Measurements from ENCODE around the gene TTC12.

TTC12 gene

GRCh38 chr11:113369411-113369810 is 55.0 kb downstream of the TTC12 start:
- H2AFZ ChIP-seq (ENCODE audit: low read depth), result no peak overlapping the region
- no peak overlapping the region for H3K4me3 ChIP-seq (IDR thresholded peaks at IDR 0.05; ENCODE audit: insufficient read depth, low read depth, low read length)
- TF ChIP-seq CTCF (conservative IDR thresholded peaks at IDR 0.05; ENCODE audit: low read depth, low read length), result no peak
- H3K4me2 ChIP-seq, result no peak overlapping the region
- H3K4me1 ChIP-seq (ENCODE audit: low read depth, poor library complexity, severe bottlenecking), result peaks cover 18% of the 10 kb centered on the region
- H3K27ac ChIP-seq, result no peak overlapping the region
- no peaks in the 10 kb centered on the region for H4K20me1 ChIP-seq (ENCODE audit: insufficient read depth)
- no peaks in the 10 kb centered on the region for H3K27me3 ChIP-seq (ENCODE audit: insufficient read depth, low read depth)
- no peaks in the 10 kb centered on the region for H3K36me3 ChIP-seq (ENCODE audit: insufficient read depth)
- H3K79me2 ChIP-seq (ENCODE audit: insufficient read depth, low read depth), result no peaks in the 10 kb centered on the region
- H3K9ac ChIP-seq, result no peak overlapping the region

DNA sequence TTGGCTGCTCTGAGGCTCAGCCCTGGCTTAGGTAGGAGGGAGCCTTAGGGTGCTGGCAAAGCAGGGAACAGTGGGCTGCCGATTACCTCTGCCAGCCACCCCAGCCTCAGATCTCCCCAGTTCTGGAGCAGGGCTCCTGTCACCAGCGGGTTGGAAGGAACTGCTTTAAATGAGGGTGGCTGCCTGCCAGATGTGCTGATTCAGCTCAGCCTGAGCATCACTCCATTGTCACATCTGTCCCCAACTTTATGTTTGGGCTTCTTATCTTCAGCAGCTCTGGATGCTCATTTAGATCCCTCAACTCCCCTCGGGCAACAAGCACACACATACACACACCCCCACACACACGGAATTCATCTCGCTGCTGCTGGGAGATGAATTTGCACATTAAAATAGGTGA is 56.3 kb downstream of the TTC12 start:
- H3K27ac ChIP-seq, result no peak overlapping the region

DNA sequence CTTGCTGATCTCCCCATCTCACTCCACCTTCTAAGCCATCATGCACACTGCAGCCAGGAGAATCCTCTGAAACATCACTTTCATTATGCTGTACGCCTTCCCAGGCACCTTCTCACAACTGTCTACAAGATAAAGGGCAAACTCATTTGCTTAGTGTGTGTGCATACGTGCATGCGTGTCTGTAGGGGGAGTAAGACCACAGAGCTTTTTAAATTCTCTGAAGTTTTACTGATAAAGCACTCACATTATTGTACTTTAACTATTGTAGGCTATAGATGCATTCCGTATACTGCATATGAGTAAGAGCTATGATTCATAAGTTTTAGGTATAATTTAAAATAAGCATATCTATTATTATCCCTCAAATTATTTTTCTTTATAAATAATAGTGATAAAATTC is 57.9 kb downstream of the TTC12 start:
- H3K27me3 ChIP-seq (ENCODE audit: insufficient read depth, low read depth), result no peaks in the 10 kb centered on the region
- H3K79me2 ChIP-seq (ENCODE audit: insufficient read depth, low read depth), result no peaks in the 10 kb centered on the region
- no peak overlapping the region for H2AFZ ChIP-seq (ENCODE audit: low read depth)
- H3K4me1 ChIP-seq (ENCODE audit: low read depth, poor library complexity, severe bottlenecking), result no peaks in the 10 kb centered on the region
- H3K27ac ChIP-seq, result no peak overlapping the region
- H3K4me3 ChIP-seq (IDR thresholded peaks at IDR 0.05; ENCODE audit: insufficient read depth, low read depth, low read length), result no peak overlapping the region
- H3K9ac ChIP-seq, result no peak overlapping the region
- no peaks in the 10 kb centered on the region for H3K36me3 ChIP-seq (ENCODE audit: insufficient read depth)
- H4K20me1 ChIP-seq (ENCODE audit: insufficient read depth), result no peaks in the 10 kb centered on the region
- H3K4me2 ChIP-seq, result no peak overlapping the region
- TF ChIP-seq CTCF (conservative IDR thresholded peaks at IDR 0.05; ENCODE audit: low read depth, low read length), result no peak

More for the DNA sequence above, 56.3 kb downstream of the TTC12 start:
- TF ChIP-seq CTCF (conservative IDR thresholded peaks at IDR 0.05; ENCODE audit: low read depth, low read length), result no peak
- no peaks in the 10 kb centered on the region for H3K79me2 ChIP-seq (ENCODE audit: insufficient read depth, low read depth)
- H3K4me3 ChIP-seq (IDR thresholded peaks at IDR 0.05; ENCODE audit: insufficient read depth, low read depth, low read length), result no peak overlapping the region
- H3K27me3 ChIP-seq (ENCODE audit: insufficient read depth, low read depth), result no peaks in the 10 kb centered on the region
- H4K20me1 ChIP-seq (ENCODE audit: insufficient read depth), result no peaks in the 10 kb centered on the region
- H3K4me1 ChIP-seq (ENCODE audit: low read depth, poor library complexity, severe bottlenecking), result peaks cover 6% of the 10 kb centered on the region
- H2AFZ ChIP-seq (ENCODE audit: low read depth), result no peak overlapping the region
- no peaks in the 10 kb centered on the region for H3K36me3 ChIP-seq (ENCODE audit: insufficient read depth)
- no peak overlapping the region for H3K4me2 ChIP-seq
- no peak overlapping the region for H3K9ac ChIP-seq

DNA sequence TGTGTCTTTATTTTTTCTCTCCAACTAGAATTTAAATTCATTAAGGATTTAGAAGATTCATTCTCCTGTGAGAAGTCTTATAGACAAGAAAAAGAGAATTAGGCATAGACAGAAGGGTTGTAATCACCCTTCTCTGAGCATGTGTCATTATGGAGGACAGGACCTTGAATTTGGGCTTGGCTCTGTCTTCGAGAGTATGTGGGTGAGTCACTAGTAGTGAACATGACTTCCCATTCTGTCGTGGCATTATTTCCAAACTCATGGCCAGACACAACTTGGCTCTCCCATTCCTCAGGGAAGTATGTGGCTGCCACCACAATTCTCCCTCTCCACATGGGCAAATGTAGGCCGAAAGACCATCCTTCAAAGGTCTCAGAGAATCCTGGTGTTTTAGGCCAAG is 58.9 kb downstream of the TTC12 start:
- Histone ChIP-seq H3K36me3 (ENCODE audit: insufficient read depth) (no peaks in the 10 kb centered on the region), H3K27me3 (ENCODE audit: insufficient read depth, low read depth) (no peaks in the 10 kb centered on the region), H3K4me2 (no peak overlapping the region), H3K79me2 (ENCODE audit: insufficient read depth, low read depth) (no peaks in the 10 kb centered on the region), H2AFZ (ENCODE audit: low read depth) (no peak overlapping the region), H3K4me1 (ENCODE audit: low read depth, poor library complexity, severe bottlenecking) (no peaks in the 10 kb centered on the region), H3K27ac (no peak overlapping the region), H3K4me3 (IDR thresholded peaks at IDR 0.05; ENCODE audit: insufficient read depth, low read depth, low read length) (no peak overlapping the region), H4K20me1 (ENCODE audit: insufficient read depth) (no peaks in the 10 kb centered on the region), H3K9ac (no peak overlapping the region)
- TF ChIP-seq CTCF (conservative IDR thresholded peaks at IDR 0.05; ENCODE audit: low read depth, low read length), result no peak

Measured in KMS-11 (cell line).